ENCODE results near the gene USP43. TPM values are rescaled to one million over a fixed set of nuclear protein-coding genes. Genes with fewer than 3 reads are reported as not detected.

Gene USP43
- total and polyA plus RNA-seq, 2 donors (not counting 1 experiment from before 2014, with no cell fraction given), result under 0.01 to 0.08 TPM

- Histone ChIP-seq H3K9me3 (ENCODE audit: control insufficient read depth, insufficient read depth, low read depth, low read length) (no peaks in the 10 kb centered on the region), H3K36me3 (ENCODE audit: control insufficient read depth, insufficient read depth, low read length) (no peaks in the 10 kb centered on the region), H3K9ac (ENCODE audit: insufficient read depth, low read length) (no peak overlapping the region), H3K79me2 (ENCODE audit: control insufficient read depth, insufficient read depth, low read length) (no peaks in the 10 kb centered on the region), H3K4me3 (replicated peaks in 1 of 4; ENCODE audit: control extremely low read depth in 1 of 4, insufficient read depth in 1 of 4, low read depth in 3 of 4, low read length in 4 of 4) (no peak overlapping the region), H2AFZ (ENCODE audit: low read length) (no peak overlapping the region), H3K4me1 (ENCODE audit: control insufficient read depth, extremely low read depth, insufficient read depth, low read length) (no peaks in the 10 kb centered on the region), H3K27me3 (ENCODE audit: control insufficient read depth, insufficient read depth, low read length) (no peaks in the 10 kb centered on the region), H3K4me2 (ENCODE audit: extremely low read depth, insufficient read depth, low read length) (no peak overlapping the region), H4K20me1 (ENCODE audit: control insufficient read depth, extremely low read depth, insufficient read depth, low read length) (no peaks in the 10 kb centered on the region), H3K27ac (ENCODE audit: insufficient read depth, low read length) (no peak overlapping the region)
- DNase-seq (ENCODE audit: low read depth in 2 of 2), result no peak
- no peak for TF ChIP-seq CTCF (conservative IDR thresholded peaks at IDR 0.05 in 1 of 2, IDR thresholded peaks at IDR 0.05 in 1 of 2; ENCODE audit: low read depth in 1 of 2, low read length in 2 of 2)
- TF ChIP-seq EZH2 (IDR thresholded peaks at IDR 0.05; ENCODE audit: low read length, missing control alignments), result no peak
These were observed 69.5 kb downstream of the USP43 start for GRCh38 chr17:9714801-9715200.

DNA sequence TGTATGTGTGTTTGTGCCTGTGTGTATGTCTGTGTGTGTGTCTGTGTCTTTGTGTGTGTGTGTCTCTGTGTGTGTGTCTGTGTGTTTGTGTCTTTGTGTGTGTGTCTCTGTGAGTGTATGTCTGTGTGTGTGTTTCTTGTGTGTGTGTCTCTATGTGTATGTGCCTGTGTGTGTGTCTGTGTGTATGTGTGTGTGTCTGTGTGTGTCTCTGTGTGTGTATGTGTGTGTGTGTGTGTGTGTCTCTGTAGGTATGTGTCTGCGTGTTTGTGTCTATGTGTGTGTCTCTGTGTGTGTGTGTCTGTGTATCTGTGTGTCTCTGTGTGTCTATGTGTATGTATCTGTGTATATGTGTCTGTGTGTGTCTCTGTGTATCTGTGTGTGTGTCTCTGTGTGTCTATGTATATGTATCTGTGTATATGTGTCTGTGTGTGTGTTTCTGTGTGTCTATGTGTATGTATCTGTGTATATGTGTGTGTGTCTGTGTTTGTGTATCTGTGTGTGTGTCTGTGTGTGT is 70.2 kb downstream of the USP43 start:
- Histone ChIP-seq H3K4me1 (ENCODE audit: control insufficient read depth, extremely low read depth, insufficient read depth, low read length) (no peaks in the 10 kb centered on the region), H3K27ac (ENCODE audit: insufficient read depth, low read length) (no peak overlapping the region), H3K4me2 (ENCODE audit: extremely low read depth, insufficient read depth, low read length) (no peak overlapping the region), H3K9me3 (ENCODE audit: control insufficient read depth, insufficient read depth, low read depth, low read length) (no peaks in the 10 kb centered on the region), H2AFZ (ENCODE audit: low read length) (no peak overlapping the region), H3K4me3 (replicated peaks in 1 of 4; ENCODE audit: control extremely low read depth in 1 of 4, insufficient read depth in 1 of 4, low read depth in 3 of 4, low read length in 4 of 4) (no peak overlapping the region), H4K20me1 (ENCODE audit: control insufficient read depth, extremely low read depth, insufficient read depth, low read length) (no peaks in the 10 kb centered on the region), H3K79me2 (ENCODE audit: control insufficient read depth, insufficient read depth, low read length) (no peaks in the 10 kb centered on the region), H3K9ac (ENCODE audit: insufficient read depth, low read length) (no peak overlapping the region), H3K36me3 (ENCODE audit: control insufficient read depth, insufficient read depth, low read length) (no peaks in the 10 kb centered on the region), H3K27me3 (ENCODE audit: control insufficient read depth, insufficient read depth, low read length) (no peaks in the 10 kb centered on the region)
- no peak for DNase-seq (ENCODE audit: low read depth in 2 of 2)
- TF ChIP-seq EZH2 (IDR thresholded peaks at IDR 0.05; ENCODE audit: low read length, missing control alignments), result no peak
- TF ChIP-seq CTCF (conservative IDR thresholded peaks at IDR 0.05 in 1 of 2, IDR thresholded peaks at IDR 0.05 in 1 of 2; ENCODE audit: low read depth in 1 of 2, low read length in 2 of 2), result no peak

GRCh38 chr17:9725575-9725974 is 80.3 kb downstream of the USP43 start:
- no peak overlapping the region for H3K4me3 ChIP-seq (replicated peaks in 1 of 4; ENCODE audit: control extremely low read depth in 1 of 4, insufficient read depth in 1 of 4, low read depth in 3 of 4, low read length in 4 of 4)
- TF ChIP-seq EZH2 (IDR thresholded peaks at IDR 0.05; ENCODE audit: low read length, missing control alignments) (no peak), CTCF (conservative IDR thresholded peaks at IDR 0.05 in 1 of 2, IDR thresholded peaks at IDR 0.05 in 1 of 2; ENCODE audit: low read depth in 1 of 2, low read length in 2 of 2) (no peak)
- H3K4me2 ChIP-seq (ENCODE audit: extremely low read depth, insufficient read depth, low read length), result no peak overlapping the region
- no peaks in the 10 kb centered on the region for H3K36me3 ChIP-seq (ENCODE audit: control insufficient read depth, insufficient read depth, low read length)
- H3K9ac ChIP-seq (ENCODE audit: insufficient read depth, low read length), result no peak overlapping the region
- no peak overlapping the region for H3K27ac ChIP-seq (ENCODE audit: insufficient read depth, low read length)
- no peaks in the 10 kb centered on the region for H3K9me3 ChIP-seq (ENCODE audit: control insufficient read depth, insufficient read depth, low read depth, low read length)
- H2AFZ ChIP-seq (ENCODE audit: low read length), result no peak overlapping the region
- H3K4me1 ChIP-seq (ENCODE audit: control insufficient read depth, extremely low read depth, insufficient read depth, low read length), result no peaks in the 10 kb centered on the region
- H4K20me1 ChIP-seq (ENCODE audit: control insufficient read depth, extremely low read depth, insufficient read depth, low read length), result no peaks in the 10 kb centered on the region
- no peaks in the 10 kb centered on the region for H3K79me2 ChIP-seq (ENCODE audit: control insufficient read depth, insufficient read depth, low read length)
- H3K27me3 ChIP-seq (ENCODE audit: control insufficient read depth, insufficient read depth, low read length), result no peaks in the 10 kb centered on the region
- DNase-seq (ENCODE audit: low read depth in 2 of 2), result peak in 1 of 2 donors; percentile 15

All from fibroblast of lung (primary cell).